Body of pancreas (tissue), 4 donors: ENCODE measurements around the gene PAK5. TPM values are rescaled to one million over a fixed set of nuclear protein-coding genes. Genes with fewer than 3 reads are reported as not detected.

Source experiments
- ATAC-seq: fragments of 150-250 bp; one replicate; pipeline ENCODE4 v1.9.1; 2016
- DNase-seq, 4 donors: peaks; one replicate each; pipeline ENCODE4 v3.0.0-alpha.2; 2019
- H3K27ac ChIP-seq, 4 donors: fragments of 200-600 bp; sonication (generic); 1 replicate in 3 of 4; 2 replicates in 1 of 4; pipeline versions ENCODE4 v1.5.1 to v1.6.1; 2016 to 2019; ENCODE audit warnings: mild to moderate bottlenecking in 1 of 4, mixed read lengths in 1 of 4, moderate library complexity in 1 of 4
- H3K27me3 ChIP-seq, 2 donors: fragments of 200-600 bp; sonication (generic); one replicate each; pipeline ENCODE4 v1.6.0; 2016; ENCODE audit warnings: mild to moderate bottlenecking in 1 of 2
- H3K36me3 ChIP-seq, 2 donors: fragments of 200-600 bp; sonication (generic); replicated peaks in 1 of 2; 2 replicates each; pipeline ENCODE4 v1.5.1; 2016; ENCODE audit warnings: low read depth in 2 of 2; ENCODE audit not compliant: insufficient read depth in 1 of 2
- H3K4me1 ChIP-seq: fragments of 200-600 bp; sonication (generic); one replicate; pipeline ENCODE4 v1.6.0; 2016
- H3K4me3 ChIP-seq, 2 donors: fragments of 200-600 bp; sonication (generic); 1 replicate in 1 of 2; 2 replicates in 1 of 2; pipeline ENCODE4 v1.5.1; 2016 to 2019
- H3K9me3 ChIP-seq, 3 donors: fragments of 200-600 bp; sonication (generic); 1 replicate in 2 of 3; 2 replicates in 1 of 3; pipeline ENCODE4 v1.5.1; 2016
- POLR2A ChIP-seq, 3 donors: fragments of 450-650 bp; IDR thresholded peaks; one replicate each; pipeline ENCODE4 v1.6.1; 2016; ENCODE audit warnings: antibody characterized with exemption in 3 of 3, mild to moderate bottlenecking in 2 of 3
- WGBS, 2 donors: methylation state at CpG; one replicate each; pipeline ENCODE4 v1.1.5; 2017; 5-methylcytosine and 5-hydroxymethylcytosine counted together
- intact Hi-C: fragments of 100-400 bp; cut with DNase I; formaldehyde crosslinking; loops from one replicate; pipeline ENCODE4 v1.15.1; 2023
- total RNA-seq, 2 donors: library from RNA; depleted of rRNA; stranded (reverse); fragments of >200 nt; gene quantifications; one replicate each; pipeline ENCODE4 v1.1.0, GENCODE V29; 2016
- TF ChIP-seq, protein P1 (sequence below), 7 experiments: fragments of 450-650 bp in 4 of 7; fragments of 200-600 bp in 3 of 7; sonication (generic) in 3 of 7; IDR thresholded peaks; one replicate each; pipeline ENCODE4 v1.5.1; 2016 to 2019; ENCODE audit warnings: antibody characterized with exemption in 7 of 7

Gene PAK5
- total RNA-seq, 2 donors from 2014 or later, result 0.33 to 0.52 TPM

DNA sequence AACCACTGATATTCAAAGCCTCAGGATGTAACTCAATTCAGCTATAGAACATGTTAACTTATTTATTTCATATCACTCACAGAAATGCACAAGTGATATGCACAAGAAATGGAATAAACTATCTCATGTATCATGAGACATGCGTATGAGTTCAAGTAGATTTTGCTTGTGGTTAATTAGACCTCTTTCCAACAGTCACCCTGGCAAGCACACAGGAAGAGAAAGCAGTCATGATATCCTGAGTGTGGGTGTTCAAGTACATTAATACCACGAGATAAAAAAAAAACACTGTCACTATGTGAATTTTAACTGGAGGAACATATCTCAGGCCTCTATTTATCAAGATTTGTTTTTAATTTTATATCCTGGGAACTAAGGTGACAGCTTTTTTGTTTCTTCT, 260.3 kb downstream of the PAK5 start:
- no peak for DNase-seq
- no peak overlapping the region for H3K27ac ChIP-seq
- H3K27me3 ChIP-seq, result no peaks in the 10 kb centered on the region
- TF ChIP-seq, protein P1, sequence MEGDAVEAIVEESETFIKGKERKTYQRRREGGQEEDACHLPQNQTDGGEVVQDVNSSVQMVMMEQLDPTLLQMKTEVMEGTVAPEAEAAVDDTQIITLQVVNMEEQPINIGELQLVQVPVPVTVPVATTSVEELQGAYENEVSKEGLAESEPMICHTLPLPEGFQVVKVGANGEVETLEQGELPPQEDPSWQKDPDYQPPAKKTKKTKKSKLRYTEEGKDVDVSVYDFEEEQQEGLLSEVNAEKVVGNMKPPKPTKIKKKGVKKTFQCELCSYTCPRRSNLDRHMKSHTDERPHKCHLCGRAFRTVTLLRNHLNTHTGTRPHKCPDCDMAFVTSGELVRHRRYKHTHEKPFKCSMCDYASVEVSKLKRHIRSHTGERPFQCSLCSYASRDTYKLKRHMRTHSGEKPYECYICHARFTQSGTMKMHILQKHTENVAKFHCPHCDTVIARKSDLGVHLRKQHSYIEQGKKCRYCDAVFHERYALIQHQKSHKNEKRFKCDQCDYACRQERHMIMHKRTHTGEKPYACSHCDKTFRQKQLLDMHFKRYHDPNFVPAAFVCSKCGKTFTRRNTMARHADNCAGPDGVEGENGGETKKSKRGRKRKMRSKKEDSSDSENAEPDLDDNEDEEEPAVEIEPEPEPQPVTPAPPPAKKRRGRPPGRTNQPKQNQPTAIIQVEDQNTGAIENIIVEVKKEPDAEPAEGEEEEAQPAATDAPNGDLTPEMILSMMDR (IDR thresholded peaks at IDR 0.05), result no peak
- TF ChIP-seq POLR2A (IDR thresholded peaks at IDR 0.05), result no peak
- H3K4me1 ChIP-seq, result peaks cover 6% of the 10 kb centered on the region
- H3K9me3 ChIP-seq, result no peaks in the 10 kb centered on the region
- no peak for ATAC-seq
- intact Hi-C loops, result no loop called here
- H3K4me3 ChIP-seq, result no peak overlapping the region
- no peaks in the 10 kb centered on the region for H3K36me3 ChIP-seq
- WGBS, 2 donors, result 56 to 57% methylated on average over 2 of the region's 2 CpGs

DNA sequence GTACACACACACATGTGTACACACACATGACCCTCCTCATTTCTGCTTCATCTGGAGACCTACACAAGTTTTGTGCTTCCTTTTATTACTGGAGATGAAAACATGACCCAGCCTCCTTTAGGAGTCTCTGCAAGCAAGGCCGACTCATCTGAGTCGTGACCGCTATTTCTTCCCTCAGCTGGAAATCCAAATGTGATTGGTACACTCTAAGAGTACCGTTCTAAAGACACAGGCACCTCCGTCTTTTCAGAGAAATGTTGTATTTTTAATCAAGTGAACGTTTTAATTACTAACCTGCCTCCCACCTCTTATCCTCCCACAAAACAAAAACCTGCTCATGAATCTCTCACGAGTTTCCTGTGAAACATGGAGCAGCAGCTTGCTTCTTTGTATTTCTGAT, 261.5 kb downstream of the PAK5 start:
- Histone ChIP-seq H3K27ac (no peak overlapping the region), H3K4me1 (peaks cover 6% of the 10 kb centered on the region), H3K27me3 (no peaks in the 10 kb centered on the region), H3K36me3 (no peaks in the 10 kb centered on the region), H3K4me3 (no peak overlapping the region), H3K9me3 (no peaks in the 10 kb centered on the region)
- intact Hi-C loops, result no loop called here
- ATAC-seq, result no peak
- WGBS, 2 donors, result 70 to 76% methylated on average over 7 of the region's 7 CpGs
- TF ChIP-seq POLR2A (IDR thresholded peaks at IDR 0.05), result no peak
- TF ChIP-seq, protein P1 (IDR thresholded peaks at IDR 0.05), result no peak
- DNase-seq, result no peak

DNA sequence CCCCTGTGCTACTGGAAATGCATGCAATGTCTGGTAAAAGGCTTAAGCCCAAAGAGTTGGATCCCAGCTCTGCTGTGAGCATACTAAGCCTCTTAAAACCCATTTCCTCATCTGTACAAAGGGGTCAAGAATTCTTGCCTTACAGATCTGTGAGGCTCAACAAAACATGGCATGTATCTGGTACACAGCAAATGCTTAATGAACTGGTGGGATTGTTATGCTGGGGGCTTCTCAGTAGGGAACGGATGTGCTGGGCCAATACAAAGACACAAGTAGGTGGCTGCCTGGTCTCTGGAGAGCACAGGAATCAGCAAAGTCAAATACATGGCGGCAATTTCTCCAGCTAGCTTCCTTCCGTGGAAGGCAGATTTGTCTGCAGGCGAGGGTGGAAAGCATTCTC, 262.2 kb downstream of the PAK5 start:
- no peak overlapping the region for H3K27ac ChIP-seq
- H3K4me1 ChIP-seq, result peaks cover 6% of the 10 kb centered on the region
- H3K4me3 ChIP-seq, result no peak overlapping the region
- no peaks in the 10 kb centered on the region for H3K36me3 ChIP-seq
- DNase-seq (no peak), ATAC-seq (no peak)
- TF ChIP-seq, protein P1 (IDR thresholded peaks at IDR 0.05), result no peak
- no peak for TF ChIP-seq POLR2A (IDR thresholded peaks at IDR 0.05)
- WGBS, 2 donors, result 80 to 87% methylated on average over 4 of the region's 4 CpGs
- no peaks in the 10 kb centered on the region for H3K9me3 ChIP-seq
- H3K27me3 ChIP-seq, result no peaks in the 10 kb centered on the region
- intact Hi-C loops, result no loop called here

DNA sequence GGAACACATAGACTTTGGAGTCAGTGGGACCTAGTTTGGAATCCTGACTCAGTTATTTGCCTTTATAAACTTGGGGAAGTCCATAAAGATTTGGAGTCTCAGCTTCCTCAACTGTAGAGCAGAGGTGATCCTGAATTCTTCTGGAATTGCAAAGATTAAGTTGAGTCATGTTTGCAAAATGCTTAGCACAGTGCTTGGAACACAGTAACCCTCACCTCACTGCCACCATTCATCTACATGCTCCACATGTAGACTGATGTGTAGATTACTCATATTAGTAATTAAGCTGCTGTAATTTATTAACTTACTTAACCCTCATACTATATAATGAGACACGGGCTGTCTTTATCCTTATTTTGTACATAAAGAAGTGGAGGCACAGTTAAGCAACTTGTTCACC, 263.0 kb downstream of the PAK5 start:
- DNase-seq (no peak), ATAC-seq (no peak)
- no peaks in the 10 kb centered on the region for H3K27me3 ChIP-seq
- H3K4me1 ChIP-seq, result peaks cover 6% of the 10 kb centered on the region
- H3K4me3 ChIP-seq, result no peak overlapping the region
- H3K9me3 ChIP-seq, result no peaks in the 10 kb centered on the region
- TF ChIP-seq, protein P1 (IDR thresholded peaks at IDR 0.05), result no peak
- TF ChIP-seq POLR2A (IDR thresholded peaks at IDR 0.05), result no peak
- 35 to 63% methylated on average over 1 of the region's 1 CpG for WGBS, 2 donors
- intact Hi-C loops, result no loop called here
- H3K36me3 ChIP-seq, result no peaks in the 10 kb centered on the region
- H3K27ac ChIP-seq, result no peak overlapping the region

DNA sequence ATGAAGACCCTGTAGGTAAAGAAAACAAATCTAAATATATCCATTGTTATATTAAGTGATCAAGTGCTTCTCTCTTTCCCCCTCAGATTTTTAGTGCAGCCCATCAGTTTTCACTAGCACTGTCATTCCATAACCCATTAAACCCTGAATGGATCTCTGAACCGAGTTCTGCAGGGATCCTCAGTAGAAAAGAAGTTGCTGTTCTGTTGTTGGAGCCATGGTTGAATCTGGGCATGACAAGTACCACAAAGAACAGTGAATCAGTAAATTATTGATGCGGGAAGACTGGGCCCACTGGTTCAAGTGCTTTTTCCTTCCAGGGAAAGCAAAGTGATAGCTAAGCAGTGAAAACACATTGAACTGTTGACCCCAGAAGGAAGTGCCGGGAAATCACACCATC, 264.1 kb downstream of the PAK5 start:
- Histone ChIP-seq H3K27me3 (no peaks in the 10 kb centered on the region), H3K4me1 (peaks cover 6% of the 10 kb centered on the region), H3K27ac (no peak overlapping the region), H3K36me3 (no peaks in the 10 kb centered on the region), H3K9me3 (no peaks in the 10 kb centered on the region), H3K4me3 (no peak overlapping the region)
- TF ChIP-seq, protein P1 (IDR thresholded peaks at IDR 0.05), result no peak
- no peak for TF ChIP-seq POLR2A (IDR thresholded peaks at IDR 0.05)
- no peak for DNase-seq
- WGBS, 2 donors, result 69% methylated on average over 3 of the region's 3 CpGs
- intact Hi-C loops, result no loop called here
- no peak for ATAC-seq
